NCI-H526 treated with DMSO at 0.1 percent for 48 hours (cell line): ENCODE results near the gene PGRMC1.
"Not testable (repeated sequence)": the region's sequence is repeated elsewhere in the genome, so short reads cannot be mapped to it uniquely, and the experiment has no call there.

Experiments used
- DNase-seq: peaks from one replicate; lab custom pipeline; 2025; lab: John Stamatoyannopoulos, UW

The PGRMC1 gene

GRCh38 chrX:119235872-119236622 is at the start of gene PGRMC1:
PGRMC1 (plus strand) TSS chrX:119236285; CDS start chrX:119236364, 79 bp downstream.
- peak; percentile 55 for DNase-seq

DNA sequence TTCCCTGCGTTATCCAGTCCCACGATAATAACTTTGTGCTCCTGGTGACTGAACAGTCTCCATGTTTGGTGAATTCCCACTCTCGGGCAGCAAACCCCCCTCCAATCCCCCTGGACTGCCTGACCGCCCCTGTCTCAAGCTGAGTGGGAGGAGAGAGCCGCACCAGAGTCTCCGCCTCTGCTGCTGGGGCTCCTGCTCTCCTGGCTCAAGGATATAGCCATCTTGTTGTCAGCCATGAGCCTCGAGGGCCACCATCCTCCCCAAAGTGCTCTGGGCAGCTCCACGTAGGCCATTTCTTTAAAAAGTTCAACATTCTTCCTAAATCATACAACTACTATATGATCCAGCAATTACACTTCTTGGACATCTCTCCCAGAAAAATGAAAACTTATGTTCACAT is 49.3 kb upstream of the PGRMC1 start:
- no peak for DNase-seq

DNA sequence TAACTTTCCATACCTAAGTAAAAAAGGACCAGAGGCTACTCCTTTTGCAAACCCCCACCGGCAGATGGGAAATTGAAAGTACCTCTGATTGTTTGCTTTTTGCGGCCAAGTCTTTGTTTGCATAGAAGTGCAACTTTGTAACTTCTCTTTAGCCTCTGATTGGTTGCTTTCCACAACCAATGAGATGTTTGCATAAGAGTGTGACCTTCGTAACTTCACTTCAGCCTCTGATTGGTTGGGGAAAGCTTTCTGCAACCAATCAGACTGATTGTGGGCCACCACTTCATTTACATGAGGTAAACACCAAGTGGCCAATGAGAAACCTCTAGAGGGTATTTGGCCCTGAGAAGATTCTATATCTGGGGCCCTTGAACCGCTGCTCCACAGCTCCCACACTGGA is 48.8 kb upstream of the PGRMC1 start:
- DNase-seq = no peak

- no peak for DNase-seq
These were observed 47.0 kb upstream of the PGRMC1 start for GRCh38 chrX:119189115-119189514.

GRCh38 chrX:119189595-119189994 is 46.5 kb upstream of the PGRMC1 start:
- DNase-seq = no peak

- no peak for DNase-seq
These were observed 45.9 kb upstream of the PGRMC1 start for GRCh38 chrX:119190091-119190681.

DNA sequence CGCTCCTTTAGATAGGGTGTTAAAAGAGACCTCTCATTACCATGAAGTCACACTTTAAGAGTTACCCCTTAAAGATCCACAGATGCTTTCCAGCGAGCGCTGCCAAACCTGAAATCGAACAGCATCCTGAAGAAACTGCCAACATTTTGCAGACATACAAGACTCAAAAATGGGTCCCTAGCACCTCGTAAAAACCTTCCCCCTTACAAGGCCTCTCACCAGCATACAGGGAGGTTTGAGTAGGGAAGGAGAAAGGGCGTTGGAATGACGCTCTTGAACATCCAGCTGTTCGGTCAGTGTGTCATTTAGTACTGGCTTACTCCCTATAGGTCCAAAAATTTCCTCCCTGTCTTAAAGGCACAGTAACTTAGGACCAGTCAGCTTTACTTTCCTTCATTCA is 45.3 kb upstream of the PGRMC1 start:
- DNase-seq = no peak

DNA sequence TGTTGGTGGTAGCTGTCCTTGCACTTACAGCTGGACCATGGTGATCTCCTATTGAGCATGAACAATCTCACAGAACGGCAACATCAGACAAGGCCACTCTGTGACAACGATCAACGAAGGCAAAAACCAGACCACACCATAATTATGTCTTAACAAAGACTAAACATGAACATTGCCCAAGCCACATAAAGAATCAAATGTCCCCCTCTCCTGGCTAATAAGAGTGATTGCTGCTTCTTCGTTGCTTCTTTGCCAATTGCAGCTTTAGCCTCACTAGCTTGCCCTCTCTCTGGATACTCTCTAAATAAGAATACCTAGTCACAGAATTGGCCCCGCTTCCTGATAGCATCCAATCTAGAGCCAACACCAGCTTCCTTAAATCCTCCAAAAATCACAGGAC is 41.5 kb upstream of the PGRMC1 start:
- no peak for DNase-seq

DNA sequence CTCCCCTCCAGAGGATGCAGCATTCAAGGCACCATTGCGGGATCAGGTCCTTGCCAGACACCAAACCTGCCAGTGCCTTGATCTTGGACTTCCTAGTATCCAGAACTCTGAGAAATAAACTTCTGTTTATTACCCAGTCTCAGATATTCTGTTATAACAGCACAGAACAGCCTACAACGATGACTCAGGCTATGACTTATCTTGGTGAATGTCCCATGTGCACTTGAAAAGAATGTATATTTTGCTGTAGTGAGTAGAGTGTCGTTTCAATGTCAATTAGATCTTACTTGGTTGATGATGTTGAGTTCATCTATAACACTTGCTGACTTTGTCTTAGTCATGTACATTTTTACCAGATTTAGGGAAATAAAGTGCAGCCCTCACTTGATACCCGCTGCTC is 34.5 kb upstream of the PGRMC1 start:
- no peak for DNase-seq

- DNase-seq = no peak
These were observed 29.9 kb upstream of the PGRMC1 start for GRCh38 chrX:119206203-119206602.

- DNase-seq = not testable (repeated sequence)
These were observed 28.6 kb upstream of the PGRMC1 start for GRCh38 chrX:119207483-119207882.

- no peak for DNase-seq
These were observed 27.6 kb upstream of the PGRMC1 start for GRCh38 chrX:119208401-119209057.

- DNase-seq = not testable (repeated sequence)
These were observed 25.0 kb upstream of the PGRMC1 start for GRCh38 chrX:119210931-119211648.

DNA sequence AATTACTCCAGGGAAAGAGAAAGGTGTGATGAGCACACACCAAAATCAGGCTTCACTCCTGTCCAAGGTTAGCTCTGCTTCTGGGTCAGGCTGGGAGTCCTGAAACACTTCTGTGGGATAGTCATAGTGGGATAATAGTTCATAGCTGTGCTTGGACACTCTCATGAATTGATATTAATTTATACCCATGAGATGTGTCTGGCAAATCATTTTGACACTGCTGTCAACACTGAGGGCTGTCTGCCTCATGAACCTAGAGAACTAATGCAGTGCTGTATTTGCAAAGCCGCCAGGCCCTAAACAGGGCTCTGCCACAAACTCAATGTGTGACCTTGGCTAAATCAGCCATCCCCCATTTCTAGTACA is 24.5 kb upstream of the PGRMC1 start:
- no peak for DNase-seq

GRCh38 chrX:119218198-119218597 is 17.9 kb upstream of the PGRMC1 start:
- no peak for DNase-seq

DNA sequence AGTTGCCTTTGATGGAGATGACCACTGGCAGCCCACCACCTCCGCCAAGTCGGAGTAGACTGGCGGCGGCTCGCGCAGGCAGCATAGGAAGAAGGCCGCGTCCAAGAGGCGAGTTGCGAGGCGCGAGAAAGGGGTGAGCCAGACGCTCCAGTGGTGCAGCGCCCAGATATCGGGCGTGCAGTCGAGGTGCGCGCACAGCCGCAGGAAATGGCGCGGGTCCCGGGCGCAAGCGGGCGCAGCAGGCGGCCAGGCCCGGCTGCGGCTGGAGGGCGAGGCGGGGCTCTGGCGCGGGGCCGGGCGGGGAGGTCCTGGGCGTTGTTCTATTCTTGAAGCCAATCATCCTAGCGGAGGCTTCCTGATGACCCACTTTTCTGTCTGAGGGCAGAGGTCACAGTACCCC is 13.2 kb upstream of the PGRMC1 start:
- DNase-seq = no peak

DNA sequence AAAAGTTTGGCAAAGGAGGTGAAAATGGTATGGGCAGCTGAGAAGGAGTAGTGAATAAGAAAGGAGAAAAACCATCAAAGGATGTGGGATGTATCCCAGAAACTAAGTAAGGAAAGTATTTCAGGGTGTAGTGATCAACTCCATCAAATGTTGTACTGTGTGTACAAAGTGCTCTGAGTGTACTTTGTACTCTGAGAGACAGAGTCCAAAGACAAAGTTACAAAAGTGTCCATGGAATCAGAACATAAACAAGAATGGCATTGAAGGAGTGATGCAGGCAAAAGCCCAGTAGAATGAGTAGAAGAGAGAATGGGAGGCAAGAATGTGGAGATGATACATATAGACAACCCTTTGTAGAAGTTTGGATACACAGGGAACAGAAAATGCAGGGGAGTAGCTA is 12.3 kb upstream of the PGRMC1 start:
- DNase-seq = no peak

DNA sequence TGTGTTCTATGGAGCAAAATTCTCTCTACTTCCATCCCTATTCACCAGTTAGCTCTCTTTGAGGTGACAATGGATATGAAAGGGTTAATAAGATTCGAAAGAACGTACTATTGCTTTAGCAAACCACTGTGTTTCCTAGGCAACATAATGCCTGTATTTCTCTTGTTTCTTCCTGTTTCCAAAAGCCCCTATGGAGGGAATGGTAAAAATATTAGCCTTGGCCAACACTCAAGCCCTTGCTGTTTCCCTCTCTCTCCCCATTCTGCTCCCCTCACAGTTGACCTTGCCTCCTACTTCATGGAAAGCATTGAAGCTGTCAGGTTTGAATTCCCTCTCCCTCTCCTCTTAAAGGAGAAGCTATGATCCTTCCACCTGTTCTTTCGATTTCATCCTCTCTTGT is 9.6 kb upstream of the PGRMC1 start:
- no peak for DNase-seq

DNA sequence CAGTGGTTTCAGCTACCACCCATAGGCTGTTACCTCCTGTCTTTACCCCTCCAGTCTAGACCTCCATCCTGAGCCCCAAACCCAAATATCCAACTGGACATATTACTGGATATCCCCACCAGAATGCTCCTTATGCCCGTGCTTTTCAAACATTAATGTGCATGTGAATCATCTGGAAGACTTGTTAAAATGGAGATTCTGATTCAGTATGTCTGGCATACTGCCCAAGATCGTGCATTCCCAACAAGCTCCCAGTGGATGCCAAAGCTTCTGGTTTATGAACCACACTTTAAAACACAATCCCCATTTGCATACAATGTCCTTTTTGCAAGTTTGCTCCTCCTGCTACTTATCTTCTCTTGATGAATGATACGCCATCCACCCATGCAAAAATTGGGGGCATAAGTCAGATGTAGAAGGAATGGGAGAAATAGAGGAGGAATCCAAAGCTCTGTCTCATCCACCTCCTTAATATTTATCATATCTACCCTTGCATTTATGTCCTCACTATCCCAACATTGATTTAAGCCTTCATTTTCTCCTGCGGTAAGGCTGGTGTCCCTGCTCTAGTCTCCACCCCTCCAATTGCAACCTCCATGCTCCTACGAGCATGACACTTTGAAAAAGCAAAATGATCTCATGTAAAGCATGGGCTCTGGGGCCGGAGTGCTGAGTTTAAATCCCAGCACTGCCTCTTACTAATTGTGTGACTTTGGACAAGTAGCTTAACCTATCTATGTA is 7.4 kb upstream of the PGRMC1 start:
- DNase-seq = no peak

DNA sequence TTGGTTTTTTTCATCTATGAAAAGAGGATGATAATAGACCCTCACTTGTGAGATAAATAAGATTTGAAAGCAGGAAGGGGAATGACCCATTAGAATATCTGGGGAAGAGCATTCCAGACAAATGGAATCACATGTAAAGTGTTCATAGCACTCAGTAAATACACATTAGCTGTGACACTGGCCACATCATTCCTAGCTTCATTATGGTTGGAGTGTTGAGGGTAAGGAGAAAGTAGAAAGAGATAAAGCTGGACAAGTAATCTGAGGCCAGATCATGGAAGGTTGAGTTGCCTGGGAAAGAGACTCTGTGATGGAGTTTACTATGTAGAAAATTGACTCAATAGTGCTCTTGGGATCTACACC is 6.9 kb upstream of the PGRMC1 start:
- no peak for DNase-seq

DNA sequence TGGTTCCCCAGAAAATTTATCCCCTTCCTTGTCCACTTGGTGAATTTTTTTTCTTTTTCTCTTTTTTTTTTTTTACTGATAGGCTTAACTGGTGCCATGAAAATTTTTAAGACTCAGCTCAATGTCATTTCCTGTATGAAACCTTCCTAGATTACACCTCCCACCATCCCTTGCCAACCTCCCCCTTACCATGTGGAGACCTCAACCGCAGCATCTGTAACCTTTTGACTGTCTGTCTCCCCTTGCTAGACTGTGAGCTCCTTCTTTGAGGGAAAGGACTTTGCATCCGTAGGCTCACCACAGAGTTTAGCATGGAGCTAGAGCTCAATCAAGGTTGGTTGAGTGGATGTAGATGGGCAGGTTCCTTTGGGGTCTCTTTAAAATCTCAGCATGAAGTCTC is 5.2 kb upstream of the PGRMC1 start:
- DNase-seq = no peak

- DNase-seq = no peak
These were observed 4.1 kb upstream of the PGRMC1 start for GRCh38 chrX:119231936-119232445.
